HG02642 (cell line): ENCODE data around the gene KRTAP9-8.
"Not testable (repeated sequence)": the region's sequence is repeated elsewhere in the genome, so short reads cannot be mapped to it uniquely, and the experiment has no call there.

Source experiments
- ATAC-seq: cut with Tn5 transposase; IDR thresholded peaks from one replicate; pipeline ENCODE4 v1.9.1; 2021; ENCODE audit warnings: mild to moderate bottlenecking; ENCODE audit not compliant: unreplicated experiment, poor library complexity

KRTAP9-8 gene, protein sequence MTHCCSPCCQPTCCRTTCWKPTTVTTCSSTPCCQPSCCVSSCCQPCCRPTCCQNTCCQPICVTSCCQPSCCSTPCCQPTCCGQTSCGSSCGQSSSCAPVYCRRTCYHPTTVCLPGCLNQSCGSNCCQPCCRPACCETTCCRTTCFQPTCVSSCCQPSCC

GRCh38 chr17:41237949-41238437 is at the start of gene KRTAP9-8:
KRTAP9-8 (plus strand) TSS chr17:41237999; CDS start chr17:41238052, 53 bp downstream.
- ATAC-seq = not testable (repeated sequence)

- not testable (repeated sequence) for ATAC-seq
These were observed 47.9 kb upstream of the KRTAP9-8 start, which contains the start of gene KRTAP9-1 for GRCh38 chr17:41189837-41190318. KRTAP9-1 (plus strand) TSS chr17:41189887; CDS start chr17:41189887, 0 bp downstream.

- ATAC-seq = no peak
These were observed 47.5 kb upstream of the KRTAP9-8 start for GRCh38 chr17:41190328-41190727.

GRCh38 chr17:41196068-41196467 is 41.7 kb upstream of the KRTAP9-8 start:
- no peak for ATAC-seq

DNA sequence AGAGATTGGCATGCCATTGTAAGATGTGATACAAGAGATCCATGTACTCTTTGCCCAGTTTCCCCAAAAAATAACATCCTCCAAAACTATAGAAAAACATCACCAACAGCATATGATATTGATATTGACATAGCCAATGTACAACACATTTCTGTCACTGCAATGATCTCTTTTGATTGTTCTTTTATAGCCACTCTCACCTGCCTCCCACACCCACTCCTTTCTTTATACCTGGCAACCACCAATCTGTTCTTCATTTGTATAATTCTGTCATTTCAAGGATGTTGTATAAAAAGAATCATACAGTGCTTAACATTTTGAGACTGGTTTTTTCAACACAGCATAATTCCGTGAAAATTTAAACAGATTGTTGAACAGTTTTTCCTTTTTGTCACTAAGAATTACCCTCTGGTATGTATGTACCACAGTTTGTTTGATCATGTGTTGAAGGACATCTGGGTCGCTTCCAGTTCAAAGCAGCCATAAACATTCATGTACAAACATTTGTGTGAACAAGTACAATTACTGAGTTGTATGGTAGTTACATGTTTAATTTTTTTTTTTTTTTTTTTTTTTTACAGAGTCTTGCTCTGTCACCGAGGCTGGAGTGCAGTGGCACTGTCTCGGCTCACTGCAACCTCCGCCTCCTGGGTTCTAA is 38.2 kb upstream of the KRTAP9-8 start:
- ATAC-seq = no peak

DNA sequence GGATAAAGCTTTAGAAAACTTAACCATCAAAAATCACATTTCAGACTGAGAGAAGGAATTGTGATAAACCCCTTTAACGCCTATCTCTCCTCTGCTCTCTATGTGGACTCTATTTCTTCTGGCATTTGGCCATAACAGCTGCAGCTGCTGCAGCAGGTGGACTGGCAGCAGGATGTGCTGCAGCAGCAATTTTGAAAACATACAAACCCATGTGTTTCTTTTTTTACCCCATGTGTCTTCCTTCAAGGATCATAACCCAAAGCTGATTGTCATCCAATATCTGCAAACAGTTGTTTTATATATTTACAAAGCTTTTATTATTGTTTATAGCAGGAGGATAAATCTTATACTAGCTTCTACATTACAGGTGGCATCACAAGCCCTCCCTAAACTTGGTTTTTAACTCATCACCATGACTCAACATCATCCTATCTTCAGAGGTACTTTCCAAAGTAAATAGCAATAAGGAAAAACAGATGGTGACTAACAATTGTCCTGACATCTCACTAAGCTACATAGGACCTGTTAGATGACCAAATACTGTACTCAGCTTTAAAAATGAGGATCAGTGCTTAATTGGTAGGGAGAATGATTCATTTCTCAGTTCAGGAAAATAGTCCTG is 25.8 kb upstream of the KRTAP9-8 start:
- no peak for ATAC-seq

DNA sequence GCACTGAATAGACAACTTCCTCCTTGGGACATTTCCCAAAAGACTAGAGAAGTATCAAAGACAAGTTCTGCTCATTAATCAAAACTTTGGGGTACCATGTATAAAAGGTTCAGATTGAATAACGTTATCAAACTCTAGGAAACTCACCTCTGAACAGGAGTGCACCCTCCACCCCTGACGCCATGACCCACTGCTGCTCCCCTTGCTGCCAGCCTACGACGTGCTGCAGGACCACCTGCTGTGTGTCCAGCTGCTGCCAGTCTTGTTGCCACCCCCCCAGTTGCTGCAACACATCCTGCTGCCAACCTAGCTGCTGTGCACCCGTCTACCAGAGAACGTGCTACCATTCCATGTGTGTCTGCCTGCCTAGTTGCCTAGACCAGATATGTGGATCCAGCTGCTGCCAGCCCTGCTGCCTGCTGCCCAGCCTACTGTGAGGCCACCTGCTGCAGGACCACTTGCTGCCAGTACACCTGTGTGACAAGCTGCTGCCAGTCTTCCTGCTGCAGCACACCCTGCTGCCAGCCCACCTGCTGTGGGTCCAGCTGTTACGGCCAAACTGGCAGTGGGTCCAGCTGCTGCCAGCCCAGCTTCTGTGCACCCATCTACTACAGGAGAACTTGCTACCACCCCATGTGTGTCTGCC is 25.2 kb upstream of the KRTAP9-8 start:
- ATAC-seq = no peak

DNA sequence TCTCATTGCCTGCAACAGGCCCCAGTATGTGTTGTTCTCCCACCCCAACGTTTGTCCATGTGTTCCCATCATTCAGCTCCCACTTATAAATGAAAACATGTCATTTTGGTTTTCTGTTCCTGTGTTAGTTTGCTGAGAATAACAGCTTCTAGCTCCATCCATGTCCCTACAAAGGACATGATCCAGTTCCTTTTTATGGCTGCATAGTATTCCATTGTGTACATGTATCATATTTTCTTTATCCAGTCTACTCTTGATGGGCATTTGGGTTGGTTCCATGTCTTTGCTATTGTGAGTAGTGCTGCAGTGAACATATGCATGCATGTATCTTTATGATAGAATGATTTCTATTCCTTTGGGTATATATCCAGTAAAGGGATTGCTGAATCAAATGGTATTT is 22.1 kb upstream of the KRTAP9-8 start:
- ATAC-seq = no peak

GRCh38 chr17:41223821-41224220 is 14.0 kb upstream of the KRTAP9-8 start:
- ATAC-seq = no peak

- ATAC-seq = no peak
These were observed 11.7 kb upstream of the KRTAP9-8 start for GRCh38 chr17:41226051-41226450.

DNA sequence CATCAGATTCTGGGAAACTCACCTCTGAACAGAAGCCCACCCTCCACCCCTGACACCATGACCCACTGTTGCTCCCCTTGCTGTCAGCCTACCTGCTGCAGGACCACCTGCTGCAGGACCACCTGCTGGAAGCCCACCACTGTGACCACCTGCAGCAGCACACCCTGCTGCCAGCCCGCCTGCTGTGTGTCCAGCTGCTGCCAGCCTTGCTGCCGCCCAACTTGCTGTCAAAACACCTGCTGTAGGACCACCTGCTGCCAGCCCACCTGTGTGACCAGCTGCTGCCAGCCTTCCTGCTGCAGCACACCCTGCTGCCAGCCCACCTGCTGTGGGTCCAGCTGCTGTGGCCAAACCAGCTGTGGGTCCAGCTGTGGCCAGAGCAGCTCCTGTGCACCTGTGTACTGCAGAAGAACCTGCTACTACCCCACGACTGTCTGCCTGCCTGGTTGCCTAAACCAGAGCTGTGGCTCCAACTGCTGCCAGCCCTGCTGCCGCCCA is 11.2 kb upstream of the KRTAP9-8 start, which contains the start of gene KRTAP9-2:
TSS of gene KRTAP9-2 (plus strand) at position 51 of the 498 bp plus-strand sequence. CDS start at position 58, 7 bp downstream.
- not testable (repeated sequence) for ATAC-seq

DNA sequence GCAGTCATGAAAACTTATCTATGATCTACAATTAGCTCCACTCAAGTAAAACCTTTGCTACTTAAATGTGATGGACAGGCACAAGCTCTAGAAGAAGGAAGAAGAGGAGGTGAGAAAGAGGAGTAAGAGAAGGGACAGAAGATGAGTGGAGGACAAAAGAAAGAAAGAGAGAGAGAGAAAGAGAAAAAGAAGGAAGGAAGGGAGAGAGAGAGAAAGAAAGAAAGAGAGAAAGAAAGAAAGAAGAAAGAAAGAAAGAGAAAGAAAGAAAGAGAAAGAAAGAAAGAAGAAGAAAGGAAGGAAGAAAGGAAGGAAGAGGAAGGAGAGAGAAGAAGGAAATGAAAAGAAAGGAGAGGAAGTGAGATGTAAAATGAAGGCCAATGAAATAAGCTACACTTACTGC is 7.7 kb upstream of the KRTAP9-8 start:
- ATAC-seq = no peak

DNA sequence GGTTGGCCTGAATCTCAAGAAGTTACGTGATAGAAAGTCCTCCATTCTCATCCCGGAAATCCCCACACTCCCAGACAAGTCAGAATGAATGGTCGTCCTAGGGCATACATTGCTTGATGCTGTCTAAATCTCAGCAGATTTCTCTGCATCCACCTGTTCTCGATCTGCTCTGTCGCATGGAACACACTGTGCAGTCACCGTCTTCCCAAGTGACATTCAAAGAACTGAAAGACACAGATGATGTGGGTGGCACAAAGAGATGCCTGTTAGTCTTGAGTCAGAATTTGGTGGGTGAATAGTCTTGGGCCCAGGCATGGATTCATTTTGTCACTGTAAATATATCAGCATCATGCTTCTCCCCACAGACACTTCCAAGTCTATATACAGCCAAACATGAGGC is 6.1 kb upstream of the KRTAP9-8 start:
- no peak for ATAC-seq

DNA sequence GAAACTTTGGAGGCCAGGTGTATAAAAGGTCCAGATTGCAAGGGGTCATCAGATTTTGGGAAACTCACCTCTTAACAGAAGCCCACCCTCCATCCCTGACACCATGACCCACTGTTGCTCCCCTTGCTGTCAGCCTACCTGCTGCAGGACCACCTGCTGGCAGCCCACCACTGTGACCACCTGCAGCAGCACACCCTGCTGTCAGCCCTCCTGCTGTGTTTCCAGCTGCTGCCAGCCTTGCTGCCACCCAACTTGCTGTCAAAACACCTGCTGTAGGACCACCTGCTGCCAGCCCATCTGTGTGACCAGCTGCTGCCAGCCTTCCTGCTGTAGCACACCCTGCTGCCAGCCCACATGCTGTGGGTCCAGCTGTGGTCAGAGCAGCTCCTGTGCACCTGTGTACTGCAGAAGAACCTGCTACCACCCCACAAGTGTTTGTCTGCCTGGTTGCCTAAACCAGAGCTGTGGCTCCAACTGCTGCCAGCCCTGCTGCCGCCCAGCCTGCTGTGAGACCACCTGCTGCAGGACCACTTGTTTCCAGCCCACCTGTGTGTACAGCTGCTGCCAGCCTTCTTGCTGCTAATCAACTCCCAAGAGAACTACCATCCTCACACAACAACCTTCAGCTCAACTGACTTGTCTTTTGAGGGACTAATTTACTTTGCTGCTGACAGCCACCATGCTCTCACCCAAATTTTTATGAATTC is 5.2 kb upstream of the KRTAP9-8 start, which contains the start of gene KRTAP9-3:
TSS of gene KRTAP9-3 (plus strand) at position 51 of the 707 bp plus-strand sequence. CDS start at position 104, 53 bp downstream.
- not testable (repeated sequence) for ATAC-seq

GRCh38 chr17:41237116-41237515 is 683 bp upstream of the KRTAP9-8 start:
- not testable (repeated sequence) for ATAC-seq

DNA sequence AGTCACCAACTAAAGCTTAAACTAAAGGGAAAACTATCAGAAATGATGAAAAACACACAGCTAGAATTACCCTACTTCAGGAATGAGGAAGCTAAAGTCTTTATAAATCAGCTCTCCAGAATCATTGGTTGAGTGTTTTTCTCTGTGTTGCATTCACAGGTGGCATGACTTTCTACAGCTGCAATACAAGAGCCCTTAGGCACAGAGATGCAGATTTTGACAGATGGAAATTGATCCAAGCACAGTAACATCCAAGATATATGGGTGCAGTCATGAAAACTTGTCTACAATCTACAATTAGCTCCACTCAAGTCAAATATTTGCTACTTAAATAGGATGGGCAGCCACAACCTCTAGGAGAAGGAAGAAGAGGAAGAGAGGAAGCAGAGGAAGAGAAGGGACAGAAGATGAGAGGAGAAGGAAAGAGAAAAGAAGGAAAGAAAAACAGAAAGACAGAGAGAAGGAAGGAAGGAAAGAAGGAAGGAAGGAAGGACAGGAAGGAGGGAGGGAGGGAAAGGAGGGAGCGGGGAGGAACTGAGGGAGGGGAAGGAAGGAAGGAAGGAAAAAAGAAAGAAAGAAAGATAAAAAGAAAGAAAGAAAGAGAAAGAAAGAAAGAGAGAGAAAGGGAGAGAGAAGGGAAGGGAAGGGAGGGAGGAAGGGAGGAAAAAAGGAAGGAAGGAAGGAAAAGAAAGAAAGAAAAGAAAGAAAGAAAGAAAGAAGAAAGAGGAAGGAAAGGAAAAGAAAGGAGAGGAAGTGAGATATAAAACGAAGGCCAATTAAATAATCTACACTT is 9.4 kb downstream of the KRTAP9-8 start:
- ATAC-seq = not testable (repeated sequence)

GRCh38 chr17:41249637-41250240 is 11.9 kb downstream of the KRTAP9-8 start, which contains the start of gene KRTAP9-4:
KRTAP9-4 (plus strand) TSS chr17:41249687; CDS start chr17:41249721, 34 bp downstream.
- ATAC-seq = not testable (repeated sequence)

DNA sequence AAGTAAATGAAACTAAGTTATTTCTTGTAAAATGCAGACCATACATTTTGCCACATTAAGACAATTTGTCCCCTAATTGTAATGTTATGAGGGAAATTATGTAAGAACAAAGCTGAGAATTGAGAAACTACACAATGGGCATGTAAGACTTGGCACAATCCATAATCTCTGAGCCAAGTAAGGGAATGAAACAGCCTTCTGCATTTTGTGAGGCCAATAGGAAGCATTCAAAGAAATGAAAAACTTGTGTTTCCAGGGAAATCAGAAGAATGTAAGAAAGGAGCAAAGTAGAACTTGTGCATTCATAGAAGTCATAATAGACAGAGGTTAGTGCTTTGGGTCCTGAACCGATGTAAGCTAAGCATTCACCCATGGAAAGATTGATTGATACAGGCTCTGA is 13.5 kb downstream of the KRTAP9-8 start:
- ATAC-seq = no peak
